Right lobe of liver (tissue), 6 donors: ENCODE results near the gene CDC20. TPM values are rescaled to one million over a fixed set of nuclear protein-coding genes. Genes with fewer than 3 reads are reported as not detected.

Experiments
- ATAC-seq, 4 donors: fragments of 200-7000 bp; cut with Tn5 transposase; one replicate each; pipeline ENCODE4 v1.9.1; 2020; ENCODE audit warnings: mild to moderate bottlenecking in 4 of 4, moderate library complexity in 4 of 4
- DNase-seq, 3 donors: peaks; one replicate each; pipeline ENCODE4 v3.0.0-alpha.2; 2020
- H3K27ac ChIP-seq, 3 donors: fragments of 200-600 bp; one replicate each; pipeline ENCODE4 v1.8.0; 2022
- H3K27me3 ChIP-seq, 2 donors: fragments of 200-600 bp; one replicate each; pipeline ENCODE4 v1.8.0; 2022
- H3K36me3 ChIP-seq, 4 donors: fragments of 200-600 bp; sonication (generic) in 1 of 4; one replicate each; pipeline versions ENCODE4 v1.5.1 to v1.8.0; 2017 to 2022; ENCODE audit warnings: control low read depth in 1 of 4
- H3K4me1 ChIP-seq, 4 donors: fragments of 200-600 bp; sonication (generic) in 1 of 4; one replicate each; pipeline versions ENCODE4 v1.5.1 to v1.8.0; 2017 to 2022; ENCODE audit warnings: control low read depth in 1 of 4
- H3K4me3 ChIP-seq, 3 donors: fragments of 200-600 bp; one replicate each; pipeline ENCODE4 v1.8.0; 2022
- H3K9me3 ChIP-seq, 4 donors: fragments of 200-600 bp; sonication (generic) in 1 of 4; one replicate each; pipeline versions ENCODE4 v1.5.1 to v1.8.0; 2017 to 2022; ENCODE audit warnings: control low read depth in 1 of 4
- CTCF ChIP-seq, 4 donors: fragments of 200-600 bp in 3 of 4; fragments of 450-650 bp in 1 of 4; IDR thresholded peaks; one replicate each; pipeline versions ENCODE4 v1.5.1 to v1.8.0; 2016 to 2022; ENCODE audit warnings: antibody characterized with exemption in 4 of 4, mild to moderate bottlenecking in 2 of 4
- POLR2A ChIP-seq: fragments of 450-650 bp; IDR thresholded peaks from one replicate; pipeline ENCODE4 v1.6.1; 2017; ENCODE audit warnings: antibody characterized with exemption, mild to moderate bottlenecking
- whole genome bisulfite sequencing: methylation state at CpG from one replicate; pipeline ENCODE4 v1.1.6; 2018; ENCODE audit warnings: low coverage, low lambda C conversion rate; ENCODE audit not compliant: insufficient coverage; ENCODE audit errors: missing lambda C conversion rate; 5-methylcytosine and 5-hydroxymethylcytosine counted together
- intact Hi-C, 2 donors: fragments of 100-400 bp; cut with DNase I; formaldehyde crosslinking; loops; one replicate each; pipeline versions ENCODE4 v1.11.2 to v1.14.1; 2022
- total RNA-seq, 6 experiments: library from RNA; depleted of rRNA in 2 of 6; stranded (reverse); fragments of >200 nt in 2 of 6; fragmentation: NEBNext Ultra II Directional in 3 of 6; extraction: Animal tissue kit (Norgen Biotek cat#: 25700) in 3 of 6; gene quantifications; one replicate each; pipeline versions ENCODE4 v1.1.0 to v1.2.4, GENCODE V29; 2016 to 2023
- donor health status: DM: no; HTN: yes; CAD: no.
- donor health status: DM: no; HTN: no; CAD: no.
- donor health status: DM: no; HTN: no; CAD: no.
- donor health status: DM: no; HTN: yes; CAD: no.
- donor health status: DM: no; HTN: yes; CAD: no.

CDC20 gene
- total RNA-seq, 6 experiments from 2014 or later, result 0.49 to 5.3 (median 2.3) TPM; not detected in 1

GRCh38 chr1:43383449-43383848 lies 24.7 kb downstream of the CDC20 start:
- TF ChIP-seq POLR2A (no peak), CTCF (IDR thresholded peaks at IDR 0.05) (peak; percentile 29 to 43 (median 30))
- ATAC-seq (peak; percentile 47 to 63 (median 55)), DNase-seq (no peak)
- intact Hi-C loops, result loop anchor here (10.0 kb wide), 1 partner anchor 149 kb away; no protein-coding TSS in a partner anchor
- Histone ChIP-seq H3K27me3 (no peaks in the 10 kb centered on the region), H3K9me3 (no peaks in the 10 kb centered on the region), H3K4me1 (peaks cover 0 to 10% (median 3%) of the 10 kb centered on the region in 4 donors), H3K27ac (no peak overlapping the region), H3K36me3 (peaks cover 0 to 46% (median 27%) of the 10 kb centered on the region in 4 donors), H3K4me3 (no peak overlapping the region)
- 90% methylated on average over 1 of the region's 2 CpGs for WGBS

- Histone ChIP-seq H3K4me1 (peaks cover 0 to 26% (median 10%) of the 10 kb centered on the region in 4 donors), H3K4me3 (no peak overlapping the region), H3K27ac (no peak overlapping the region), H3K9me3 (no peaks in the 10 kb centered on the region), H3K36me3 (peaks cover 0 to 46% (median 26%) of the 10 kb centered on the region in 4 donors), H3K27me3 (no peaks in the 10 kb centered on the region)
- DNase-seq (no peak), ATAC-seq (no peak)
- intact Hi-C loops, result loop anchor here (10.0 kb wide), 1 partner anchor 152 kb away; no protein-coding TSS in a partner anchor
- 92% methylated on average over 2 of the region's 6 CpGs for WGBS
- no peak for TF ChIP-seq POLR2A
- no peak for TF ChIP-seq CTCF (IDR thresholded peaks at IDR 0.05)
These were observed 27.9 kb downstream of the CDC20 start for GRCh38 chr1:43386676-43387075.

- no peak overlapping the region for H3K4me3 ChIP-seq
- ATAC-seq (no peak), DNase-seq (no peak)
- no peaks in the 10 kb centered on the region for H3K9me3 ChIP-seq
- TF ChIP-seq CTCF (IDR thresholded peaks at IDR 0.05) (no peak), POLR2A (no peak)
- no peak overlapping the region for H3K27ac ChIP-seq
- peaks cover 0 to 42% (median 26%) of the 10 kb centered on the region in 4 donors for H3K36me3 ChIP-seq
- H3K27me3 ChIP-seq, result no peaks in the 10 kb centered on the region
- intact Hi-C loops, result loop anchor here (10.0 kb wide), 1 partner anchor 153 kb away; no protein-coding TSS in a partner anchor
- WGBS, result 62% methylated on average over 4 of the region's 4 CpGs
- peaks cover 0 to 22% (median 10%) of the 10 kb centered on the region in 4 donors for H3K4me1 ChIP-seq
These were observed 29.3 kb downstream of the CDC20 start for GRCh38 chr1:43387976-43388599.

GRCh38 chr1:43388613-43389012 lies 29.8 kb downstream of the CDC20 start:
- intact Hi-C loops, result loop anchor here (10.0 kb wide), 1 partner anchor 154 kb away; no protein-coding TSS in a partner anchor
- Histone ChIP-seq H3K9me3 (no peaks in the 10 kb centered on the region), H3K27me3 (no peaks in the 10 kb centered on the region), H3K36me3 (peaks cover 0 to 38% (median 26%) of the 10 kb centered on the region in 4 donors), H3K27ac (no peak overlapping the region), H3K4me1 (peaks cover 0 to 22% (median 10%) of the 10 kb centered on the region in 4 donors), H3K4me3 (peak overlapping the region; percentile 89 to 93 (median 91))
- ATAC-seq (no peak), DNase-seq (no peak)
- TF ChIP-seq CTCF (IDR thresholded peaks at IDR 0.05) (no peak), POLR2A (no peak)
- 17% methylated on average over 3 of the region's 3 CpGs for WGBS
